Measurements from ENCODE around the gene TSBP1.
"Not testable (repeated sequence)": the region's sequence is repeated elsewhere in the genome, so short reads cannot be mapped to it uniquely, and the experiment has no call there.

DNA sequence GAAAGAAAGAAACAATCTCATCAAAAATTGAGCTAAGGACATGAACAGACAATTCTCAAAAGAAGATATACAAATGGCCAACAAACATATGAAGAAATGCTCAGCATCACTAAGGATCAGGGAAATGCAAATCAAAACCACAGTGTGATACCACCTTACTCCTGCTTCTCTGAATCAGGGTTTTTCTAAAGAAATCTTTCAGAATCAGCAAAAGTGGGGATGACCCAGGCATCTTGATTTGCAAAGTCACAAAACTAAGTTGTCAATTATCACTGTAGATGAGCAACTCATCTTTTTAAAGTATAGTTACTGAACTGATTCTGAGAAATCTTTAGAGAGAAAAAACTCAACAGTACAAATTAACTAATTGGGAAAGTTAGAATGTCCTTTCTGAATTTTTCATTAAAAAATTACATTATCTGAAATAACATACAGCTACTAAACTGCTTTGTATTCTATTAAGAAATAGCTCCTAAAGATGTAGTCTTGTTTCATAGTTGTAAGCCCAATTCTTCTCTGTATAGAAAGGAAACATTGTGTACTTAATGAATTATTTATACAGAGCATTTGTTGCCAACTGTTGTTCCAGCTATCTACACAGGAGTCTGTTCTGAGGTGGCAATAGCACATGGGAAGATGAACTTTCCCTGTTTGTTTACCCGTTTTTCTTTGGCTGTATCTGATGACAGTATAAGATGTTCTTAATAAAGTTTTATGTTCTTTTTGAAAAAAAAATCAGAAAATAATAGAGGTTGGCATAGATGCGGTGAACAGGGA lies 97.7 kb downstream of the TSBP1 start:
- TF ChIP-seq POLR2AphosphoS5 (IDR thresholded peaks at IDR 0.05) = peak; percentile 41
- TF ChIP-seq, protein P1, sequence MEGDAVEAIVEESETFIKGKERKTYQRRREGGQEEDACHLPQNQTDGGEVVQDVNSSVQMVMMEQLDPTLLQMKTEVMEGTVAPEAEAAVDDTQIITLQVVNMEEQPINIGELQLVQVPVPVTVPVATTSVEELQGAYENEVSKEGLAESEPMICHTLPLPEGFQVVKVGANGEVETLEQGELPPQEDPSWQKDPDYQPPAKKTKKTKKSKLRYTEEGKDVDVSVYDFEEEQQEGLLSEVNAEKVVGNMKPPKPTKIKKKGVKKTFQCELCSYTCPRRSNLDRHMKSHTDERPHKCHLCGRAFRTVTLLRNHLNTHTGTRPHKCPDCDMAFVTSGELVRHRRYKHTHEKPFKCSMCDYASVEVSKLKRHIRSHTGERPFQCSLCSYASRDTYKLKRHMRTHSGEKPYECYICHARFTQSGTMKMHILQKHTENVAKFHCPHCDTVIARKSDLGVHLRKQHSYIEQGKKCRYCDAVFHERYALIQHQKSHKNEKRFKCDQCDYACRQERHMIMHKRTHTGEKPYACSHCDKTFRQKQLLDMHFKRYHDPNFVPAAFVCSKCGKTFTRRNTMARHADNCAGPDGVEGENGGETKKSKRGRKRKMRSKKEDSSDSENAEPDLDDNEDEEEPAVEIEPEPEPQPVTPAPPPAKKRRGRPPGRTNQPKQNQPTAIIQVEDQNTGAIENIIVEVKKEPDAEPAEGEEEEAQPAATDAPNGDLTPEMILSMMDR (IDR thresholded peaks at IDR 0.05) = not testable (repeated sequence)
- not testable (repeated sequence) for TF ChIP-seq POLR2A (IDR thresholded peaks at IDR 0.05)
